Measurements from ENCODE around the gene PPP1R36.

Gene PPP1R36

GRCh38 chr14:64541972-64542835 lies 7.6 kb upstream of the PPP1R36 start:
- no peak for TF ChIP-seq CTCF (IDR thresholded peaks at IDR 0.05; ENCODE audit: low read depth, low read length)

GRCh38 chr14:64542836-64543201 lies 6.9 kb upstream of the PPP1R36 start:
- no peak for TF ChIP-seq CTCF (IDR thresholded peaks at IDR 0.05; ENCODE audit: low read depth, low read length)
- H3K4me3 ChIP-seq (ENCODE audit: low read depth, low read length): peak overlapping the region; percentile 65

More at GRCh38 chr14:64541972-64542835, 7.6 kb upstream of the PPP1R36 start:
- peak overlapping the region; percentile 65 for H3K4me3 ChIP-seq (ENCODE audit: low read depth, low read length)

- TF ChIP-seq CTCF (IDR thresholded peaks at IDR 0.05; ENCODE audit: low read depth, low read length): no peak
- peak overlapping the region; percentile 65; the same call in 1 of the 2 replicates for H3K4me3 ChIP-seq (ENCODE audit: low read depth, low read length)
Observed at GRCh38 chr14:64544607-64545312, 5.0 kb upstream of the PPP1R36 start.

DNA sequence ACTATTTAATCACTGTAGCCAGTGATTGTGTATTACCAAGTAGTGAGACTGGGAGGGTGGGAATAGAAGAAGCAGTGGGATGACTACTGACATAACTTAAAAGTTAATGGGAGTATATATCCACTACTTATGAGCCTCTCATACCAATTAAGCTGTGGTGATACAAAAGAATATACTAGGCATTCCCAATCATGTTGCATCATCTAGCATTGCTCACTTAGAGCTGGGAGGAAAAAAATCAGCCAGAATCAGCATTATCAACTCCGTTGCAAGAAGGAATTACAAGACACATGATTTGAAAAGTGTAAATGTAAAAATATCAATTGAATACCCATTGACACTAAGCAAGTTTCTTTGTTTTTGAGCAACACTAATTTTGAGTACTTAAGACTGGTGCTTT lies 745 bp upstream of the PPP1R36 start:
- no peak overlapping the region for H3K4me3 ChIP-seq (ENCODE audit: low read depth, low read length)
- TF ChIP-seq CTCF (IDR thresholded peaks at IDR 0.05; ENCODE audit: low read depth, low read length): no peak

- no peak for TF ChIP-seq CTCF (IDR thresholded peaks at IDR 0.05; ENCODE audit: low read depth, low read length)
- no peak overlapping the region for H3K4me3 ChIP-seq (ENCODE audit: low read depth, low read length)
Observed at GRCh38 chr14:64550621-64551333, 1.0 kb downstream of the PPP1R36 start.

DNA sequence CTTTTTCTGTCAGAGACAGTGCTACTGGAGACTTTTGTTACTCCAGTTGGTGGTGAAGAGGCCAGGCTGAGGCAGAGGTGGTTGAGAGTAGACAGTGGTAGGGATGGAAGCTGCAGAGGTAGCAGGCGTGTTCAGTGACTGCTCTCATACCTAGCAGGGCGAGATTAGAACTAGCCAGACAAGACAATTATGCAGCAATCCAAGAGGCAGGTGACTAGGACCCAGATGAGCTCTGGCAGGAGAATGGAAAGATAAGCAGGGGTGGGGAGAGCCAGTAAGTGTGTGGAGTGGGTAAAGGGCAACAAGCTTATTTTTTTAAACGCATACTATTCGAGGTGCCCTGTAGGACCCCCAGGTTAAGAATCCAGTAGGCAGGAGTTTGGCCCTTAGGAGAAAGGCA lies 4.8 kb downstream of the PPP1R36 start:
- no peak for TF ChIP-seq CTCF (IDR thresholded peaks at IDR 0.05; ENCODE audit: low read depth, low read length)
- no peak overlapping the region for H3K4me3 ChIP-seq (ENCODE audit: low read depth, low read length)
